Right atrium auricular region (tissue), 2 donors: ENCODE measurements around the gene COL15A1. TPM values are rescaled to one million over a fixed set of nuclear protein-coding genes. Genes with fewer than 3 reads are reported as not detected.

ENCODE experiments used
- DNase-seq: peaks from one replicate; pipeline ENCODE4 v3.0.0-alpha.2; 2019; ENCODE audit warnings: low spot score
- H3K27ac ChIP-seq, 2 donors: fragments of 200-600 bp; sonication (generic); 1 replicate in 1 of 2; 2 replicates in 1 of 2; pipeline ENCODE4 v1.5.1; 2016 to 2019
- H3K27me3 ChIP-seq, 2 donors: fragments of 200-600 bp; sonication (generic); one replicate each; pipeline versions ENCODE4 v1.5.1 to v1.6.0; 2017 to 2019
- H3K36me3 ChIP-seq: fragments of 200-600 bp; sonication (generic); one replicate; pipeline ENCODE4 v1.5.1; 2016
- H3K4me1 ChIP-seq, 2 donors: fragments of 200-600 bp; sonication (generic); one replicate each; pipeline versions ENCODE4 v1.5.1 to v1.6.0; 2017 to 2019
- H3K4me3 ChIP-seq, 2 donors: fragments of 200-600 bp; sonication (generic); 1 replicate in 1 of 2; 2 replicates in 1 of 2; pipeline ENCODE4 v1.5.1; 2017 to 2019; ENCODE audit warnings: mild to moderate bottlenecking in 1 of 2, moderate library complexity in 1 of 2
- H3K9me3 ChIP-seq, 2 donors: fragments of 200-600 bp; sonication (generic); one replicate each; pipeline ENCODE4 v1.5.1; 2019
- CTCF ChIP-seq, 2 donors: fragments of 200-600 bp; sonication (generic); IDR thresholded peaks; one replicate each; pipeline ENCODE4 v1.5.1; 2019; ENCODE audit warnings: antibody characterized with exemption in 2 of 2
- total RNA-seq, 2 donors: library from RNA; depleted of rRNA; stranded (reverse); fragments of >200 nt; gene quantifications; one replicate each; pipeline ENCODE4 v1.1.0, GENCODE V29; 2016

The COL15A1 gene
- total RNA-seq, 2 donors from 2014 or later, result 22.4 to 38.2 TPM

- TF ChIP-seq CTCF (IDR thresholded peaks at IDR 0.05), result no peak
- no peaks in the 10 kb centered on the region for H3K9me3 ChIP-seq
- H3K4me1 ChIP-seq, result peaks cover 0 to 79% of the 10 kb centered on the region in 2 donors
- no peaks in the 10 kb centered on the region for H3K27me3 ChIP-seq
- H3K36me3 ChIP-seq, result no peaks in the 10 kb centered on the region
- H3K27ac ChIP-seq, result peak overlapping the region; percentile 5 to 47
- H3K4me3 ChIP-seq, result no peak overlapping the region
- DNase-seq, result no peak
Measured at GRCh38 chr9:98964201-98964600, 20.5 kb downstream of the COL15A1 start.

GRCh38 chr9:98964911-98965336 is 21.2 kb downstream of the COL15A1 start:
- H3K36me3 ChIP-seq, result no peaks in the 10 kb centered on the region
- no peak for DNase-seq
- H3K9me3 ChIP-seq, result no peaks in the 10 kb centered on the region
- no peaks in the 10 kb centered on the region for H3K27me3 ChIP-seq
- H3K4me3 ChIP-seq, result no peak overlapping the region
- peak overlapping the region; percentile 47 to 65 for H3K27ac ChIP-seq
- no peak for TF ChIP-seq CTCF (IDR thresholded peaks at IDR 0.05)
- peaks cover 0 to 76% of the 10 kb centered on the region in 2 donors for H3K4me1 ChIP-seq

GRCh38 chr9:98966676-98967075 is 23.0 kb downstream of the COL15A1 start:
- Histone ChIP-seq H3K27ac (no peak overlapping the region), H3K9me3 (no peaks in the 10 kb centered on the region), H3K27me3 (no peaks in the 10 kb centered on the region), H3K4me3 (no peak overlapping the region), H3K36me3 (no peaks in the 10 kb centered on the region), H3K4me1 (peaks cover 0 to 75% of the 10 kb centered on the region in 2 donors)
- no peak for TF ChIP-seq CTCF (IDR thresholded peaks at IDR 0.05)
- DNase-seq, result no peak

- Histone ChIP-seq H3K9me3 (no peaks in the 10 kb centered on the region), H3K4me3 (no peak overlapping the region), H3K36me3 (no peaks in the 10 kb centered on the region), H3K27ac (peak overlapping the region in 1 of 2 donors; percentile 41), H3K4me1 (peaks cover 0 to 75% of the 10 kb centered on the region in 2 donors), H3K27me3 (no peaks in the 10 kb centered on the region)
- TF ChIP-seq CTCF (IDR thresholded peaks at IDR 0.05), result no peak
- no peak for DNase-seq
Measured at GRCh38 chr9:98967257-98967656, 23.6 kb downstream of the COL15A1 start.

- no peaks in the 10 kb centered on the region for H3K27me3 ChIP-seq
- H3K9me3 ChIP-seq, result no peaks in the 10 kb centered on the region
- no peak for TF ChIP-seq CTCF (IDR thresholded peaks at IDR 0.05)
- no peak overlapping the region for H3K4me3 ChIP-seq
- H3K4me1 ChIP-seq, result peaks cover 0 to 75% of the 10 kb centered on the region in 2 donors
- DNase-seq, result no peak
- no peaks in the 10 kb centered on the region for H3K36me3 ChIP-seq
- peak overlapping the region in 1 of 2 donors; percentile 41 for H3K27ac ChIP-seq
Measured at GRCh38 chr9:98967680-98968079, 24.0 kb downstream of the COL15A1 start.
